Lower lobe of right lung (tissue), 2 donors: ENCODE measurements around the gene C6orf15. TPM values are rescaled to one million over a fixed set of nuclear protein-coding genes. Genes with fewer than 3 reads are reported as not detected.
A peak's percentile ranks its signal among the peaks of the same experiment; 100 is the strongest.

Experiments used
- ATAC-seq, 2 donors: fragments of 200-7000 bp; cut with Tn5 transposase; one replicate each; pipeline ENCODE4 v1.9.1; 2020 to 2022; ENCODE audit warnings: mild to moderate bottlenecking in 2 of 2, moderate library complexity in 2 of 2
- DNase-seq: peaks from one replicate; pipeline ENCODE4 v3.0.0-alpha.2; 2020
- H3K27ac ChIP-seq: fragments of 200-600 bp; one replicate; pipeline ENCODE4 v1.8.0; 2022
- H3K27me3 ChIP-seq: fragments of 200-600 bp; one replicate; pipeline ENCODE4 v1.8.0; 2022; ENCODE audit warnings: low read depth
- H3K36me3 ChIP-seq: fragments of 200-600 bp; one replicate; pipeline ENCODE4 v1.8.0; 2022; ENCODE audit warnings: mild to moderate bottlenecking
- H3K4me1 ChIP-seq: fragments of 200-600 bp; one replicate; pipeline ENCODE4 v1.8.0; 2022
- H3K4me3 ChIP-seq: fragments of 200-600 bp; one replicate; pipeline ENCODE4 v1.8.0; 2022; ENCODE audit warnings: mild to moderate bottlenecking
- H3K9me3 ChIP-seq: fragments of 200-600 bp; one replicate; pipeline ENCODE4 v1.8.0; 2022
- intact Hi-C: fragments of 100-400 bp; cut with DNase I; formaldehyde crosslinking; loops from one replicate; pipeline ENCODE4 v1.11.0; 2022
- total RNA-seq: library from RNA; stranded (reverse); fragmentation: NEBNext Ultra II Directional; extraction: Animal tissue kit (Norgen Biotek cat#: 25700); gene quantifications from one replicate; pipeline ENCODE4 v1.2.1, GENCODE V29; 2021
- TF ChIP-seq, protein P1 (sequence below): fragments of 200-600 bp; IDR thresholded peaks from one replicate; pipeline ENCODE4 v1.8.0; 2022; ENCODE audit warnings: antibody characterized with exemption, mild to moderate bottlenecking
- donor health status: DM: no; HTN: yes; CAD: no; lungs with severe emphysema.

The C6orf15 gene
- total RNA-seq, 1 donor from 2014 or later, result not detected

DNA sequence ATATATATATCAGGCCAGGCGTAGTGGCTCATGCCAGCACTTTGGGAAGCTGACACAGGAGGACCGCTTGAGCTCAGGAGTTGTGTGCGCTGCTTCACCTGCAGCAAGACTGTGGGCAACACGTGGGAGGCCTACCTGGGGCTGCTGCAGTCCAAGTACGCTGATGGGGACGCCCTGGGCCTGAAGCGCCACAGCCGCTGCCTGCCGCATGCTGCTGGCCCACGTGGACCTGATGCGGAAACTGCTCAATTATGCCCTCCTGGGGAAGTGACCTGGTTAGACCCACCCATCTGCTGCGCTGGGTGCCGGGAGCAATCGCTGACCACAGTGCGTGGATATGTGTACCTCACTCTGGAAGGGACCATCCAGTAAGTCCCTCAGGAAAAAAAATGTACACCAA is 28.3 kb upstream of the C6orf15 start:
- Histone ChIP-seq H3K4me3 (no peak overlapping the region), H3K27me3 (no peaks in the 10 kb centered on the region), H3K9me3 (no peaks in the 10 kb centered on the region), H3K27ac (no peak overlapping the region), H3K36me3 (peaks cover 22% of the 10 kb centered on the region), H3K4me1 (peaks cover 24% of the 10 kb centered on the region)
- TF ChIP-seq, protein P1, sequence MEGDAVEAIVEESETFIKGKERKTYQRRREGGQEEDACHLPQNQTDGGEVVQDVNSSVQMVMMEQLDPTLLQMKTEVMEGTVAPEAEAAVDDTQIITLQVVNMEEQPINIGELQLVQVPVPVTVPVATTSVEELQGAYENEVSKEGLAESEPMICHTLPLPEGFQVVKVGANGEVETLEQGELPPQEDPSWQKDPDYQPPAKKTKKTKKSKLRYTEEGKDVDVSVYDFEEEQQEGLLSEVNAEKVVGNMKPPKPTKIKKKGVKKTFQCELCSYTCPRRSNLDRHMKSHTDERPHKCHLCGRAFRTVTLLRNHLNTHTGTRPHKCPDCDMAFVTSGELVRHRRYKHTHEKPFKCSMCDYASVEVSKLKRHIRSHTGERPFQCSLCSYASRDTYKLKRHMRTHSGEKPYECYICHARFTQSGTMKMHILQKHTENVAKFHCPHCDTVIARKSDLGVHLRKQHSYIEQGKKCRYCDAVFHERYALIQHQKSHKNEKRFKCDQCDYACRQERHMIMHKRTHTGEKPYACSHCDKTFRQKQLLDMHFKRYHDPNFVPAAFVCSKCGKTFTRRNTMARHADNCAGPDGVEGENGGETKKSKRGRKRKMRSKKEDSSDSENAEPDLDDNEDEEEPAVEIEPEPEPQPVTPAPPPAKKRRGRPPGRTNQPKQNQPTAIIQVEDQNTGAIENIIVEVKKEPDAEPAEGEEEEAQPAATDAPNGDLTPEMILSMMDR, result no peak
- intact Hi-C loops, result no loop called here
- ATAC-seq (no peak), DNase-seq (no peak)

DNA sequence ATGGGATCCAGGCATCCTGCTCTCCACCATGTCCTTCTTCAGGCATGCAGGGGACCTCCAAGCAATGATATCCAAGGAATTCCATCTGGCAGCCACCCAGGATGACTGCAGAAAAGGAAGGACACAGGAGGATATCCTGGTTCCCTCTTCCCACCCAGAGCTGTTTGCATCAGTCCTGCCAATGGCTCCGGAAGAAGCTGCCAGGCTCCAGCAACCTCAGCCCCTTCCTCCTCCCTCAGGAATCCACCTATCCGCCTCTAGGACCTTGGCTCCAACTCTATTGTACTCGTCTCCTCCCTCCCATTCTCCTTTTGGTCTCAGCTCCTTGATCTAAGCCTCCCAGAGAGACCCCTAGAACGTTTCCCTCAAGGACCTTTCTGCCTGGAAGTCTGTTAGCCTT is 27.2 kb upstream of the C6orf15 start:
- TF ChIP-seq, protein P1, result no peak
- no peak overlapping the region for H3K27ac ChIP-seq

DNA sequence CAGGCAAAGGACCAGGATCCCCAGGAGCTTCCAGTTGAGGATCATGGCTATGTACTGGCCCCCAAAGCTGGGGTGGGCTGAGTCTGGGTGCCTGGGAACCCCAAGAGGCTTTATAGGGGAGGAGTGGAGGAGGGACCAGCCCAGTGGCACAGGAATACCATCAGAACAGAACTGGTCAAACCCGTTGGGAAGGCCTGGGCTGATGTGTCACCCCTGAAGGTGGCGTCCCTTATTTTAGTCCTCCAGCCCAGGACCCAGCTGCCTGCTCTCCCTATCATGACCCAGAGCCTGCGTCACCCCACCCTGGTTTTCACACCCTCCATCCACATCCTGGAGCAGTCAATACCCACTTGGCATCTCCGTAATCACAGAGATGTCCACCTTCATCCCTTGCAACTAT is 26.6 kb upstream of the C6orf15 start, which contains the start of gene PSORS1C2:
Gene PSORS1C2, minus strand, starts transcription at position 85 of the 400 bp plus-strand sequence. Its CDS starts 40 bp downstream, at position 45.
- H3K27me3 ChIP-seq, result no peaks in the 10 kb centered on the region
- no peak within 1 kb of the TSS for H3K27ac ChIP-seq
- TF ChIP-seq, protein P1, result no peak
- peak within 1 kb of the TSS; percentile 36 for H3K4me3 ChIP-seq
- intact Hi-C loops, result loop anchor here (5.0 to 10.0 kb wide), 2 partner anchors 53 to 226 kb away; no protein-coding TSS in a partner anchor
- DNase-seq, result no peak
- peaks cover 12% of the 10 kb centered on the region for H3K36me3 ChIP-seq
- no peak for ATAC-seq
- no peaks in the 10 kb centered on the region for H3K9me3 ChIP-seq
- H3K4me1 ChIP-seq, result peaks cover 24% of the 10 kb centered on the region

More for the DNA sequence above, 27.2 kb upstream of the C6orf15 start:
- no peaks in the 10 kb centered on the region for H3K9me3 ChIP-seq
- DNase-seq (no peak), ATAC-seq (no peak)
- H3K4me3 ChIP-seq, result no peak overlapping the region
- intact Hi-C loops, result loop anchor here (5.0 to 10.0 kb wide), 2 partner anchors 53 to 225 kb away; no protein-coding TSS in a partner anchor
- H3K4me1 ChIP-seq, result peaks cover 24% of the 10 kb centered on the region
- peaks cover 18% of the 10 kb centered on the region for H3K36me3 ChIP-seq
- H3K27me3 ChIP-seq, result no peaks in the 10 kb centered on the region

DNA sequence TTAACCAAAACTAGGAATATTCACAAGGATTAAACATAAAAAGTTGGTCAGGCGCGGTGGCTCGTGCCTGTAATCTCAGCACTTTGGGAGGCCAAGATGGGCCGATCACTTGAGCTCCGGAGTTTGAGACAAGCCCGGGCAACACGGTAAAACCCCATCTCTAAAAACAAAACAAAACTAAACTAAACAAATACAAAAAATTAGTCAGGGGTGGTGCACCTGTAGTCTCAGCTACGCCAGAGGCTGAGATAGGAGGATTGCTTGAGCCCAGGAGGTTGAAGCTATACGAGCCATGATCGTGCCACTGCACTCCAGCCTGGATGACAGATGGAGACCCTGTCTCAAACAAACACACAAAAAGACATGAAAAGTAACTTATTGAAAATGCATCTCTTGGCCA is 23.3 kb upstream of the C6orf15 start:
- no peaks in the 10 kb centered on the region for H3K36me3 ChIP-seq
- no peak overlapping the region for H3K4me3 ChIP-seq
- ATAC-seq (no peak), DNase-seq (no peak)
- peaks cover 16% of the 10 kb centered on the region for H3K4me1 ChIP-seq
- TF ChIP-seq, protein P1, result no peak
- H3K27ac ChIP-seq, result no peak overlapping the region
- no peaks in the 10 kb centered on the region for H3K9me3 ChIP-seq
- H3K27me3 ChIP-seq, result no peaks in the 10 kb centered on the region
- intact Hi-C loops, result loop anchor here (5.0 to 10.0 kb wide), 2 partner anchors 57 to 229 kb away; no protein-coding TSS in a partner anchor

DNA sequence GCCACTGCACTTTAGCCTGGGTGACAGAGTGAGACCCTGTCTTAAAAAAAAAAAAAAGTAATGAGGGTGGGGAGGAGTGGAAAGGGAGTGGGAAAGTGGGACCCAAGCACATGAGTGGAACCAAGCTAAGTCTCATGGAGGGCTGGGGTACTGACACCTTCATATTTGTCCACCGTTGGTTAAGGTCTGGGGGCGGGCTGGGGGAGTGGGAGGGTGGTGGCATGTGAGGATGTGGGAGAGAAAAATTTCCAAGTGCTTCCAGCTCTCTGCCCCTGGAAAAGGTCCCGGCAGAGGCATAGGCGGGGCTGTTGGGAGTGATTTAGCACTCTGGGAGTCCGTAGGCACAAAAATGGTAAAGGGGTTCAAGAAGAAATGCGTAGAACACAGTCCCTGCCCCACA is 20.4 kb upstream of the C6orf15 start:
- H3K27me3 ChIP-seq, result no peaks in the 10 kb centered on the region
- no peak overlapping the region for H3K27ac ChIP-seq
- H3K9me3 ChIP-seq, result no peaks in the 10 kb centered on the region
- intact Hi-C loops, result loop anchor here (10.0 kb wide), 1 partner anchor 232 kb away; no protein-coding TSS in a partner anchor
- no peak for ATAC-seq
- H3K36me3 ChIP-seq, result no peaks in the 10 kb centered on the region
- TF ChIP-seq, protein P1, result no peak
- H3K4me1 ChIP-seq, result peaks cover 7% of the 10 kb centered on the region
- H3K4me3 ChIP-seq, result no peak overlapping the region
- no peak for DNase-seq
